GM21423 (cell line): ENCODE data around the gene ATAD1.
"Not testable (repeated sequence)": the region's sequence is repeated elsewhere in the genome, so short reads cannot be mapped to it uniquely, and the experiment has no call there.

Source experiments
- ATAC-seq: cut with Tn5 transposase; IDR thresholded peaks from one replicate; pipeline ENCODE4 v1.9.1; 2021; ENCODE audit warnings: mild to moderate bottlenecking, moderate library complexity; ENCODE audit not compliant: unreplicated experiment

The ATAD1 gene

GRCh38 chr10:87759551-87759950, 58.5 kb downstream of the ATAD1 start:
- ATAC-seq, result no peak

GRCh38 chr10:87757685-87758084, 60.3 kb downstream of the ATAD1 start:
- ATAC-seq, result no peak

GRCh38 chr10:87753995-87754866, 63.8 kb downstream of the ATAD1 start:
- ATAC-seq, result no peak

GRCh38 chr10:87752566-87752965, 65.5 kb downstream of the ATAD1 start:
- ATAC-seq, result no peak

GRCh38 chr10:87751274-87751673, 66.8 kb downstream of the ATAD1 start:
- no peak for ATAC-seq

- ATAC-seq, result peak; percentile 60
Measured at GRCh38 chr10:87750817-87751216, 67.2 kb downstream of the ATAD1 start.

GRCh38 chr10:87750001-87750671, 67.9 kb downstream of the ATAD1 start:
- ATAC-seq, result no peak

- not testable (repeated sequence) for ATAC-seq
Measured at GRCh38 chr10:87748244-87748643, 69.8 kb downstream of the ATAD1 start.

- ATAC-seq, result no peak
Measured at GRCh38 chr10:87746911-87747310, 71.1 kb downstream of the ATAD1 start.

GRCh38 chr10:87744606-87745005, 73.4 kb downstream of the ATAD1 start:
- ATAC-seq, result no peak

GRCh38 chr10:87742992-87743610, 74.9 kb downstream of the ATAD1 start:
- ATAC-seq, result not testable (repeated sequence)

- ATAC-seq, result no peak
Measured at GRCh38 chr10:87740254-87740655, 77.8 kb downstream of the ATAD1 start.

- no peak for ATAC-seq
Measured at GRCh38 chr10:87739703-87740102, 78.3 kb downstream of the ATAD1 start.

GRCh38 chr10:87738253-87738652, 79.8 kb downstream of the ATAD1 start:
- not testable (repeated sequence) for ATAC-seq

GRCh38 chr10:87734987-87735827, 82.8 kb downstream of the ATAD1 start:
- peak; percentile 65 for ATAC-seq

GRCh38 chr10:87733081-87733480, 84.9 kb downstream of the ATAD1 start:
- ATAC-seq, result no peak

- no peak for ATAC-seq
Measured at GRCh38 chr10:87729940-87730339, 88.1 kb downstream of the ATAD1 start.

- ATAC-seq, result no peak
Measured at GRCh38 chr10:87724789-87725188, 93.2 kb downstream of the ATAD1 start.

- no peak for ATAC-seq
Measured at GRCh38 chr10:87723500-87723899, 94.5 kb downstream of the ATAD1 start.

- no peak for ATAC-seq
Measured at GRCh38 chr10:87722716-87723115, 95.3 kb downstream of the ATAD1 start.

- ATAC-seq, result no peak
Measured at GRCh38 chr10:87721781-87722180, 96.2 kb downstream of the ATAD1 start.
